ENCODE measurements around the gene MATR3.

DNA sequence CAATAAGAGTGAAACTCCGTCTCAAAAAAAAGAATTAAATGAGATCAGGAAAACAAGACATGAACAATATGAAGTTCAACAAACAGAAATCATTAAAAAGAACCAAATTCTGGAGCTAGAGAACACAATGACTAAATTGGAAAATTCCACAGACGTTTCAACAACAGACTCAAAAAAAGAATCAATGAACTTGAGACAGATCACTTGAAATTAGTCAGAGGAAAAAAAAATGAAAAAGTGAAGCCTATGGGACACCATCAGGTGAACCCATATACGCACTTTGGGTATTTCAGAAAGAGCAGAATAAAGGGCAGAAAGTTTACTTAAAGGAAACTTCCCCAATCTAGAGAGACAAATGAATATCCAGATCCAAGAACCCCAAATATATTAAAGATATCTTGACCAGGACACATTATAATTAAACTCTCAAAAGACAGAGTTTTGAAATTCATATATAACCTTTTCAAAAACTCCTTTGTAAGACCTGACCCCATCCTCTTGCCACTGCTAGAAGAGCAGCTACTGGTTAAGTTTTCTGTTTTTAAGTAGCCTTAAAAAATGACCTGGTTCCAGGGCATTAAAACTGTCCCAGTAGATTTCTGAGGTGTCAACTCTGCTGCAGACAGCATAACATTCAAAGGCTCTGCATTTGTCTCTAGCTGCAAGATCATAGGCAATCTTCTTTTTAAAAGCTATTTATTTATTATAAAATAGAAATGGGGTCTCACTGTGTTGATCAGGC, 7.7 kb upstream of the MATR3 start:
- TF ChIP-seq CTCF (IDR thresholded peaks at IDR 0.05 in 4 of 5, conservative IDR thresholded peaks at IDR 0.05 in 1 of 5) (no peak), POLR2A (IDR thresholded peaks at IDR 0.05) (no peak)
